ENCODE data around the gene ELOVL1.
"Not testable (repeated sequence)": the region's sequence is repeated elsewhere in the genome, so short reads cannot be mapped to it uniquely, and the experiment has no call there.

The ELOVL1 gene

DNA sequence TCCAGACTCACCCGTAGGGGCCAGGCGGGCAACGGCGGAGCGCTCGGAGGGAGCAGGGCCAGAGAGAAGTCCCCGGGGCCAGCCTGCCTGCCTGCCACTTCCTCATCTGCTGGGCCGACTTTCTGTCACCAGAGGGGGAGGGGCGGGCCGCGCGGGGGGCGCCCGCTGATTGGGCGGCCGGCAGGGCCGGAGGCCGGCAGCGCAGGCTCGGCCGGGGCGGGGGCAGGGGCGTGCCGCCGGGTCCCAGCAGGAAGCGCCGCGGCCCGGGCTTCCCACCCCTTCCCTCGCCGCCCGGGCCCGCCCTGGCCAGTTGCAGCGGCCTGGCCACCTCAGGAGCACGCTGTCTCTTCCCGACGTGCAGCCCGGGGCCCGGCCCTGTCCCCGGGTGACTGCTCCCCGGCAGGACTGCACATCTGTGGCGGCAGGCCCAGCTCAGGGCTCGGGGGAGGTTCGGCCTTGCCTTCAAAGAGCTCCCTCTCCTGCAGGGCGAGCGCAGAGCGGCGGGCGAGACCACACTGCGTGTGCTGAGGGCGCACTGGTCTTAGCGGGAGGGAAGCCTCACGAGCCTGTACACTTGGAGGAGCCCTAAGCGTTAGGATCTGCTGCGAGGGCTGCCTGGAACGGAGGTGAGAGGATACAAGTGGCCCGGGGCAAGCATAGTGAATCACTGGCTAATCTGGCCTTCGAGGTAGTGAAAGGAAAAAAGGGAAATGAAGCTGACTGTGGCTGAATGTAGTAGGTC is at the start of gene ELOVL1:
TSS of gene ELOVL1 (minus strand) at position 108 of the 742 bp plus-strand sequence. CDS start 2,402 bp downstream, outside the sequence.
- peak; percentile 81 for DNase-seq

DNA sequence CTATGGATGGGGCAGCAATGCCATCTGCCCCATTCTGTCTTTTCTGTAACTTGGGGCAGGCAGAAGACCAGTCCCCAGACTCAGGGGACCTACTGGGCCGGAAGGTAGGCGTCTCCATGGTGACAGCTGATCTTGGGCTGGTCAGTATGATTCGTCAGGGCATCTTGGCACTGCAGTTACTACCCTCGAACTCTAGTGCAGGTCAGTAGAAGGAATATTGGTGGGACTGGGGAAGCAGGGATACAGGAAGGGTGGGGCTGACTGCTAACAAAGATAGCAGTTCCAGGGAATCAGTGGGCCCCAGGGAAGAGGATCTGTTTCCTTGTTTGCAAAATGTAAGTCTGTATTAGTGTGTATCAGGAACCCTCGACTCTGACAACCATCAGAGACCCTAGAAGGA is 48.1 kb upstream of the ELOVL1 start:
- no peak for DNase-seq

DNA sequence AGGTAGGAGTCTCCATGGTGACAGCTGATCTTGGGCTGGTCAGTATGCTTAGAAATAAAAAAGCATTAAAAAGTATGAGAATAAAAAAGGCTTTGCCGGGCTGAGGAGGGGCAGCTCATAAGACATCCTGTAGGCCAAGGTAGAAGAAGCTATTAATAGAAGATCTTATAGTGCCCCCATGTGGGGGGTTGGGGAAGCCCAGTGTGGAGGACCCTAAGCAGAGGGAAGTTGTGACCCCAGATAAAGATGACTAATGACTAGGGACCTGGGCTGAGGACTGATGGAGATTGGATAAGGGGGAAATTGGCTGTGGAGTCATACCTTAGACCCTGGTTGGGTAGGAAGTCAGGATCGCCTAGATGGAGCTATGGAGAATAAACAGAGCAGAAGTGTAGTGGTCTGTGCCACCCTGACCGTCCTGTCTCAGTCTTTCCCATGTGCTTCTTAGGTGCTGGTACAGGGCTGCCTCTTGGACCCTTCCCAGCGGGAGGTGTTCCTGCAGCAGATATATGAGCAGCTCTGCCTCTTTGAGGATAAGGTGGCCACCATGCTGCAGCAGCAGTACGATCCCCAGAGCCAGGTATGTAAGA is 46.9 kb upstream of the ELOVL1 start:
- DNase-seq, result peak; percentile 33

DNA sequence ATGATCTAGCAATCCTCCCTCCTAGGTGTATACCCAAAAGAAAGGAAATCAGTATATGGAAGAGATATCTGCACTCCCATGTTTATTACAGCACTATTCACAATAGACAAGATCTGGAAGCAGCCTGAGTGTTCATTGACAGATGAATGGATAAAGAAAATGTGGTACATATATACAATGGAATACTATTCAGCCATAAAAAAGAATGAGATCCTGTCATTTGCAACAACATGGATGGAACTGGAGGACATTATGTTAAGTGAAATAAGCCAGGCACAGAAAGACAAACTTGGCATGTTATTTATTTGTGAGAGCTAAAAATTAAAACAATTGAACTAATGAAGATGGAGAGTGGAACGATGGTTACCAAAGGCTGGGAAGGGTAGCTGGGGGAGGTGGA is 45.6 kb upstream of the ELOVL1 start:
- DNase-seq, result not testable (repeated sequence)

DNA sequence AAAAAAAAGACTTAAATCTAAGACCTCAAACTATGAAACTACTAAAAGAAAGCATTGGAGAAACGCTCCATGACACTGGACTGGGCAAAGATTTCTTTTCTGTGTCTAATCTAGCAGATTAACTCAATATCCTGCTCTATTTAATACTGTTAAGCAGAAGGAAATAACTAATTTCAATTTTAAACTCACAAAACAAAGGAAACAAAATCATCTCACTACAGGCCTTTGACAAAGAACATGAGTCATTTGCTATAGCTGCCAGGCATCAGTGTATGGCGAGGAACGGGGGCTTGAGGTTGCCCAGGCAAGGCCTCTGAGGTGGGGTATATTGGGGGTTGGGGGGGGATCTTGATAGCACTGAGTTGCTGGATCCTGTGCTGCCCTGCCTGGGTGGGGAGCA is 42.8 kb upstream of the ELOVL1 start:
- DNase-seq, result no peak

DNA sequence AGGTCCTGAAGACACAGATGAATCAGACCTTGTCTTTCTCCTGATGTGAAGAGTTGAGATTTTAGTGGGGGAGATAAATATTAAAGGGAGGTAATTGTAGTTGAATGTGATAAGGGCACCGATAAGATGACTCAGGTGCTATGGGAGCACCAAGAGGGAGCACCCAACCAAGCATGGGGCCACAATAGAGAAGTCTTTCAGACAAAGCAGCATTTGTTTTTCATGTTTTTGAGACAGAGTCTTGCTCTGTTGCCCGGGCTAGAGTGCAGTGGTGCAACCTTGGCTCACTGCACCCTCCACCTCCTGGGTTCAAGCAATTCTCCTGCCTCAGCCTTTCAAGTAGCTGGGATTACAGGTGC is 38.0 kb upstream of the ELOVL1 start:
- DNase-seq, result no peak

DNA sequence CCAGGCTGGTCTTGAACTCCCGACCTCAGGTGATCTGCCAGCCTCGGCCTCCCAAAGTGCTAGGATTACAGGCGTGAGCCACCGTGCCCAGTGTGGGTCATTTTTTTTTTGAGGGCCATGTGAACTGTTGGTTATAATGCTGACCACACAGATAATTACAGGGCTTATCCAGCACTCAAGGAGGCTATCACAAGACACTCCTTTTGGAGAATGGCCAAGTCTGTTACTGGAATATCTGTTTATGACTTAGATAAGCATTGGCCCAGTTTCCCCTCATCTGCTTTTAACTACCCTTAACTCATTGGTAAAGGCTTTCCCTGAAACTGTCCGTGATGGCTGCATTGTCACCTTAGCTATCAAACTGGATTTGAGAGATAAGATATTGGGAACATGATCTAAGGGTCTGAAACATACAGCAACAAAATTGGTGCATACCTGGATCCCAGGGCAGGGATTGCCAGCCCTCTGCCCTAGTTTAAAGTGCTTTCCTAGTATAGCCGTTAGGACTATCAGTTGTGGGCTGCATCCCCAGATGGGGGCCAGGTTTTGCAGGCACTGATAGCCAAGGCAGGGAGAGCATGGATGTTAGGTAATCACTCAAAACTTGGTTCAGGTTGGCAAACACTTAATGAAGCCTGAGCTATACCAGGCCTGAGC is 37.5 kb upstream of the ELOVL1 start:
- DNase-seq, result no peak

DNA sequence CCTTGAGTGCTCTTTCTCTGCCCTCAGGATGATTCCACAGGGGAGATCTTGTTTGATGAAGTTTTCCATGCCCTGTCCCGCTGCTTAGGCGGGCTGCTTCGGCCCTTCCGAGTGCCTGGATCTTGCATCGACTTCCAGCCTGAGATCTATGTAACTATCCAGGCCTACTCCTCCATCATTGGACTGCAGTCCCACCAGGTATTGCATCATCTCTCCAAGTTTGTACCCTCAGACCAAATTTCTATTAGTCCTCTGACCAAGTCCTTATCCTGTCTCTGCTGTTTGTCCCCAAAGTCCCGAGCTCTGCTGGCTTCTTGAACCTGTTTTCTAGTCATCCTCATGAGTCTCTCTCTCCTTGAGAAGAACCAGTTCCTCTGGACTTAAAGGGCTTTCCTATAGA is 36.5 kb upstream of the ELOVL1 start:
- no peak for DNase-seq

DNA sequence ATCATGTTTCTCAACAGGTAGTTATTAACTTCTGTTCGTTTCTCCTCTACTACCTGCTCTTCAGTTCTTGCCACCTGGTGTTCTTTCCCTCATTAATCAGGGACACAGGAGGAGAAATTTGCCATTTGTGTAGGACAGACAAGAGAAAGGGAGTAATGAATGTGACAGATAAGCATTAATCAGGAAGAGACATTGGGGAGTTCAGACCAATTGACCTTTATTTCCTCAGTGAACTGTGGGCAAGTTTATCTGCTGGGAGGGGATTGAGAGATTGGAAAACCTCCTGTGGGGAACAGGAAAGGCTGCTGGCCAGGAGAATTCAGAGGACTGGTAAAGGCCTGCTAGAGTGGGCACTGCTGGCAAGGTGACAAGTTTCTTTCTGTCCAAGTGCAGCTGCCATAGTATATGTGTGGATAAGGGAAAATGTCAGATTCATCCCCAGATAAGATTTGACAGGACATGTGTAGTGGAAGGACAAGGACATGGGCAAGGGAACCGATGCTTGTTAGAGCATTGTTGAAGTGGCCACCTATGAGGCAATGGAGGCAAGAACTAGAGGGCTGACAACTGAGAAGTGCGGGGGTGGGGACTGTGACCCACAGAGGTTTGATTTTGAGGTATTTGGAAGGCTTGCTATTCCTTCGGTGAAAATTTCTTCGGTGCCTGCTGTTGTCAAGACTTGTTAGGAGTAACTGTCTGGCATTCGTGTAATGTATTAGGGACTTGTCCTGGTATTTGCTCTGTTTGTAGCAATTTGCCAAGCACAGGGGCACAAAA is 34.5 kb upstream of the ELOVL1 start:
- no peak for DNase-seq

DNA sequence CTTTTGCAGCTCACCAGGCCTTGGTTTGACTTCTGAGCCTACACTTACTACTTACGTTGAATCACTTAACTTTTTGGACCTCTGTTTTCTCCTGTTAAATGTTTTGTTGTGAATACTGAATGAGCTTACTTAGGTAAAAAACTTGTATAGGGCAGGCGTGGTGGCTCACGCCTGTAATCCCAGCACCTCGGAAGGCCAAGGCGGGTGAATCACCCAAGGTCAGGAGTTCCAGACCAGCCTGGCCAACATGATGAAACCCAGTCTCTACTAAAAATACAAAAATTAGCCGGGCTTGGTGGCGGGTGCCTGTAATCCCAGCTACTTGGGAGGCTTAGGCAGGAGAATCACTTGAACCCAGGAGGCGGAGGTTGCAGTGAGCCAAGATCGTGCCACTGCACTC is 32.6 kb upstream of the ELOVL1 start:
- DNase-seq, result not testable (repeated sequence)

DNA sequence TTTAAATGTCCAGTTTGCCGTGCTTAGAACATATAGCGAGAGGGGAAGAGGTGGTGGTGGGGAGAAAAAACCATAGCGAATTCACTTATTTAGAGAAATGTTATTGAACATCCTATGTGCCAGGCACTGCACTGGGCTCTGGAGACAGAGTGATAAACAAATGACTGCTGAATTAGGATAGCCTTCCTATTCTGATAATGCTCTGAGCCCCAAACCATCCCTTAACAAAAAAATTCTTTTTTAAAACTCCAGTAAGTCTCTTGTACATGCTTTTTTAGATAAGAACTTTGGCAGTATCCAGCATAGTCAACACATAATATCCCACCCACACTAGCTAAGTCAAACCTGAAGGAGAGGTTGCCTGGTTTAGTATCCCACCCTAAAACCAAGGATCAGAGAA is 30.4 kb upstream of the ELOVL1 start:
- DNase-seq, result no peak

DNA sequence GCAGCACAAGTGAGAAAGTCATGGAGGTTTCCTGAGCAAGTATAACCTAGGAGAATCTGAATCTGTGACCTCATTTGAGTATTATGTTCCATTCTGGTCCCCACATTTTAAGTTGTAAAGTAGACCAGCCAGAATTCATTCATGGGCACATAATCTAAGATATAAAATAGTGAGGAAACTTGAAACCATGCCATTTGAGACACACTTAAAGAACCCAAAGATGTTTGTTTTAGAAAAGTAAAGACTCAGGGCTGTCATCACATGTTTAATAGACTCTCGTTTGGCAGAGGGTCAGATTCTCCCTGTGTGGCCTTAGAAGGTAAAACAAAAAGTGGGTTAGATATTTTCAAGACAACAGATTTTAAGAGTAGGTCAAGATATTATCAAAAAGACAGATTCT is 28.2 kb upstream of the ELOVL1 start:
- no peak for DNase-seq

DNA sequence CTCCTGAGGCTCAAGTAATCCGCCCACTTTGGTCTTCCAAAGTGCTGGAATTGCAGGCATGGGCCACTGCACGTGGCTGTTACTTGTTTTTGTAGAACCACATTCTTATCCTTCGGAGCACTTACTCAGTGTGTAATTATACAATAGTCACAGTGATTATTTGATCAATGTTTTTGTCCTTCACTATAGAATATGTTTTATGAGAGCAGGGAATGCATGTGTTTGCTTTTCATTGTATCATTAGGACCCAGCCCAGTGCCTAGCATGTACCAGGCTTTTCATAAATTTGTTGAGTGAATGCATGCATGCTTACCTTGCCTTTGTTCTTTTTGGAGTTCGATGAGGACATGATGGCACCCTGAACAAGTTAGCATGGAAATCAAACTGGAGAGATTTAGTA is 27.7 kb upstream of the ELOVL1 start:
- DNase-seq, result no peak

DNA sequence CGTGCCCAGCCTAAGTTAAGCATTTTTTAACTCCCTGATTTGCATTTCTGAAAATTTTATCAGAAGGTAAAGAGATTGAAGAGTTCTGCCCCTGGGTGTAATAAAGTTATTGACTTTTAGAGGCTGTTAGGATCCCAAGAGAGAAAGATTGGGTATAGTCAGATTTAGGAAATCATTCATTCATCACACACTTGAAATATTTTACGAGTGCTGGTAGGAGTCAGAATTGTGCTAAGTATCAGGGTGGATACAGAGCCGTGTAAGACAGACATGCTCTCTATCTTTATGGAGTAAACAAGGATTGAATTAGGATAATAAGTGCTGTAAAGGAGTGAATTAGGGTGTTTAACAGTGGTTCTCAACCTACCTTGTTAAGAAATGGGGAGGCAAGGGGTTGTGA is 24.9 kb upstream of the ELOVL1 start:
- no peak for DNase-seq

DNA sequence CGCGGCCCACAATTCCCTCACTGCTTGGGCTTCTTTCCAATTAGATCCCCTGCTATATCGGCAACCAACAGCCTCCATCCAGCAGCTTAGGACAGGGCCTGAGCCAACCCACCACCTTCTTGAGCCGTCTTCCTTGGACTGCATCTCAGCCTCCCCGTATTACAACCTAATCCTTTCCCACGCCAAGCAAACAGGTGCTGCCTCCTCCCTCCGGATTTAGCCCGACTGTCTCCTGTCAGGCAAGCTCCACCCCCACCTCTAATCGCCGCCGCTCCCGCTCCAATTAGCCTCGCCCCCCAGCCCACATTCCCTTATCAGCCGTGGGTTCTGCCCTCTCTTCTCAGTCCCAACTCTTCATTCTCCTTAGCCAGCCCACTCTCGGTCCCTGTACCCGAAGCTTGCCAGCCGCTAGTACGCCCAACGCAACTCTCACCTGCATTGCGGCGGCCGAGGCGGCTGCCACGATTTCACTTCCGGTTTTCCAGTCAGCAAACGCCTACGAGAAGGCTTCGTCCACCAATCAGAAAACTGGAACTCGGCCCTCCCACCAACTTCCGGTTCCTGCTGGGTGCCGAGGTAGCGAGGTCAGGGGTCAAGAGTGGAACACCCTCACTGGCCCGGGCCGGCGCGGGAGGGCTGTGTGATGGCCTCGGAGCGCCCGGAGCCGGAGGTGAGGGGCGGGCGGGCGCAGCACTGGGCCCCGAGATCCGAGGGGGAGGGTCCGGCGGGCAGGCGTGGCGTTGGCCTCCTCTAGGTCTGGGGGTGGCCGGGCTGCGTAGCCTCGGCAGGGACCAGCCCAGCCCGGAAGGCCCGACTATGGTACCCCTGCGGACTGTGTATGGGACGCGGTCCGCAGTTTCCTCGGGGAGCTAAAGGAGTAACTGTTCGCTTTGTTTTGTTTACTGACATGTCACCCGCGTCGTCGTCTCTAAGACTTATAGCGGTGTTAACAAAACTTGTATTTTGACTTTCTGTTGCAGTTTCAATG is 21.8 kb upstream of the ELOVL1 start, which contains the start of the genes MED8 and SZT2:
TSS of gene MED8 (minus strand) at position 475 of the 988 bp plus-strand sequence. CDS start at position 439, 36 bp downstream.
TSS of gene SZT2 (plus strand) at position 574 of the 988 bp plus-strand sequence. CDS start at position 644, 70 bp downstream.
- DNase-seq, result peak; percentile 90

DNA sequence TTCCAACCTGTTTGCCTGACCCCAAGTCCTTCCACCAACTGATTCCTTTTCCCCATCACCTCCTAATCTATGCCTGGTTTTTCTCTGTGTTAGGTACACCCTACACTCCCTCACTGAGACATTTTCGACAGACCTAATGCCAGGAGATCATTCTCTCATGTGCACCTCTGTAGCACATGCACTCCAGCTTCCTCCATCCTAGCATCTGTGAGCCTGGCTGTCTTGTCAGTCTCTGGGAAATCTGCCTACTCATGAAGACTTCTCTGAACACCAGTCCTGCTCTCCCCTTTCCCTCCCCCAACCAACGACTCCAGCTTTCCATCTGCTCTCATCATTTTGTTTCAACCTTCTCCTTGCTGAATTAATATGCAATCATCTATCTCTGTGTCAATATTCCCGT is 20.8 kb upstream of the ELOVL1 start:
- no peak for DNase-seq

DNA sequence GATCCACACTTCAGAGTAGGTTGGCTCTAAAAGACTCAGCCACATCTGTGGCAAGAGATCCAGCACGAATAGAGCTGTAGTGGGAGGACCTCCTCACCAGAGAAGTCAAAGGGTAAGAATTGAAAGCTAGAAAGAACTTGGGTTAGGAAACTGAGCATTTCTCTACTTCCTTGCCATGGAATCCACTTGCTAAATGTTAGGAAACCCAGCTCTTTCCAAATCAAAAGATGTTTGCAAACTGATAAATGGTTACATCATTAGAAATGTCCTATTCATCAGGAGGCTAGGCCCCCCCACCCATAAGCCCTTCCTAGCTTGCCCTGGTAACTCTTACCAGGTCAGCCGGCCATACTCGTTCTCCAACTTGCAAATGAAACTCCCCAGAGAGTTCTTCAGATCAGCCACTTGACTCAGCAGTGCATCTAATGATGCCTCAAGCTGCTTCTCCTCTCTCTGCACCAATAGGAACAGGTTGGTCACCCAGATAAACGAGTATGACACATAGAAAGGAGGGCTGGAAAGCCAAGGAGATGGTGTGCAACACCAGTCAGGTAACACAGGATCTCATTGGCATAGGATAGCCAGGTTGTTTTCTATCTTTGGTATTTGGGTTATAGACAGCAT is 20.3 kb upstream of the ELOVL1 start:
- no peak for DNase-seq

DNA sequence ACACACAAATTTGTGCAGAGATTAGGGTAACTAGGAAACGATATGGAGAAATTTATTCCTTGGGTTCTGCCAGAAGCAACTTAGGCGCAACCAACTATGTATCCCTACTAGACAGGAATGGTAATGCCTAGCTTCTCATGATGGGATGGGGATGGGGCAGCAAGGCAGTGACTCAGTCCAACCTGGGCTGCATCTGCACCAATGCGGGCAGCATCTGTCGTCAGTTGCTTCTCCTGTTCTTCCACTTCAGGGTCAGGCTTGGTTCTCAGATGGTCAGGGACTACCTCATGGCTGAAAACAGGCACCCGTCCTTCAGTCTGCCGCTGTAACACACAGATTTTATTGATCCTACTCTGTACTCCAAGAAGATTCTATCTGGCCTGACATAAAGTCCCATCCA is 18.9 kb upstream of the ELOVL1 start:
- DNase-seq, result no peak

DNA sequence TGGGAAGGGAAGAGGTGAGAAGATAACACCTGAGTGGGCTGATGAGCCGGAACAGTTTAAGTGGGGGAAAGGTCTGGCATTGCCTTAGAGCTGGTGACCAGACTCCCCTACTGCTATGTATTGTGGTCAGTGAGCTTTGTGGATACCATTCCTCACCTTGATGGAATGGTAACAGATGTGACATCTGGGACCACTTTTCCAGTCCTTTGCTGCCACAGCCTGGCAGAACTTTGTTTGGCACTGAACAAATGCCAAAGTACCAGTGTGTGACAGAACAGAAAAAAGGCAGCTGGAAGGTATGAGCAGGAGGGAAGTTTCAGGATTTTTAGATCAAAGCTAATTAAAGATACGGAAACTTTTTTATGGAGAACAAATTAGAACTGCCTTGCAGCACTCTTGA is 15.6 kb upstream of the ELOVL1 start:
- DNase-seq, result no peak

DNA sequence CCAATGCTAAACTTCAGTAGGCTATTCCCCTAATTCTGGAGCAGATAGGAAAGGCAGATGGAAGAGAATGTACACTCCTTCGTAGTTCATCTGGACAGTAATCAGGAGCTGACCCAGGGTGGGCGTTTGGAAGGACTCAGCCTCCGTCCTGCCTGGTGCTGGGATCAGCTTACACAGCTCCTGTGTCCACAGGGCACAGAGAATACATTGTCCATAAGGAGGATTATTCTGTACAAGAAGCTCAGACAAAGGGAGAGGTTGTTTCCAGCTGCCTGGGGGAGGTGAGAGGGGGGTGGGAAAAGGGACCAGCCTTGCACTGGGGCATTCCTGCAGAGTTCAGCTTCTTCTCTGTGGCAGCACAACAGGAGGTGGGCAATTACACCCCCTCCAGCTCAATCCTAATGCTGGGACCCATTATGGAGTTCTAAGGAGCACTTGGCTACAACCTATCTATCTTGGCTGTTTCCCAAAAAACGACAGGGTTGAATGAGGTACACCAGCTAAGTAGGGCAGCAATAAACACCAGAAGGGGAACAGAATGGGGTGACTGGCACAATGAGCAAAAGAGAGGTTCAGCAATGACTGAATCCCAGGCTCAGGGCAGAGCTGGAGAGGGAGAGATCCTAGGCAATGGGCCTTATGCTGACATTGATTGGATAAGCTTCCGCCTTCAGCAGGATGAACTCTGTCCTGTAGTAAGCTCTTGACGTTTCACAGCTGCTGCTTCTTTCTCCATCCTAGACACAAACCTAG is 14.4 kb upstream of the ELOVL1 start:
- no peak for DNase-seq

DNA sequence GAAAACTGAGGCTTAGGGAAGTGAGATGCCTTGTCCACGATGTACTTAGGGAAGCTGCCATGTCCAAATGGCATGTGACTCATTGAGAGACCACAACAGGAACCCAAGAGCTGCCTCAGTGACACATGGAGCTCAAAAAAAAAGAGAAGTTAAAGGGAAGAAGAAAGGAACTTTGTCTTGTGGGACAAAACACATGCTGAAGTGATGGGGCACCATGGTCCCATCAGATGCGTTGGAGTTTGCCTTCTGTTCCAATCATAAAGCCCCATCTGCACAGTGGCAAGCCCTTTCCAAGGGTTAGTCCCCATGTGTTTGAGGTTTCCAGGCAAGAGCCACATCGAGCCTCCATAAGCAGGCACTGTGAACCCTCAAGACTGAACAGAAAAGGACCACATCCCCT is 13.8 kb upstream of the ELOVL1 start:
- no peak for DNase-seq
